ENCODE data around the gene PLA2G4E. TPM values are rescaled to one million over a fixed set of nuclear protein-coding genes. Genes with fewer than 3 reads are reported as not detected.

The PLA2G4E gene
- total RNA-seq, 1 experiment from 2014 or later, result not detected

GRCh38 chr15:41988896-41989572 is 31.8 kb downstream of the PLA2G4E start:
- CTCF ChIA-PET, result interaction anchor here (0.9 to 1.9 kb wide), 2 partner anchors 68 to 150 kb away, joined by 3 to 14 read pairs; no protein-coding TSS in a partner anchor
- Histone ChIP-seq H2AFZ (ENCODE audit: low read length) (no peak overlapping the region), H3K4me3 (ENCODE audit: low read length) (no peak overlapping the region), H3K4me2 (ENCODE audit: low read length) (no peak overlapping the region), H4K20me1 (ENCODE audit: low read length) (no peaks in the 10 kb centered on the region), H3K4me1 (ENCODE audit: insufficient read depth, low read length) (no peaks in the 10 kb centered on the region), H3K36me3 (ENCODE audit: low read depth, low read length) (no peaks in the 10 kb centered on the region), H3K79me2 (ENCODE audit: low read length) (no peaks in the 10 kb centered on the region), H3K27me3 (ENCODE audit: low read length) (no peaks in the 10 kb centered on the region), H3F3A (ENCODE audit: low read length, unreplicated experiment) (no peaks in the 10 kb centered on the region), H3K9me3 (ENCODE audit: low read length) (no peaks in the 10 kb centered on the region), H3K9me2 (replicated peaks; ENCODE audit: low read length) (no peaks in the 10 kb centered on the region), H3K27ac (ENCODE audit: low read length) (no peak overlapping the region), H3K9ac (ENCODE audit: low read length) (no peak overlapping the region)
- DNase-seq, result no peak
- POLR2A ChIA-PET (ENCODE audit: unreplicated experiment), result no interaction called here
- TF ChIP-seq, protein P1, sequence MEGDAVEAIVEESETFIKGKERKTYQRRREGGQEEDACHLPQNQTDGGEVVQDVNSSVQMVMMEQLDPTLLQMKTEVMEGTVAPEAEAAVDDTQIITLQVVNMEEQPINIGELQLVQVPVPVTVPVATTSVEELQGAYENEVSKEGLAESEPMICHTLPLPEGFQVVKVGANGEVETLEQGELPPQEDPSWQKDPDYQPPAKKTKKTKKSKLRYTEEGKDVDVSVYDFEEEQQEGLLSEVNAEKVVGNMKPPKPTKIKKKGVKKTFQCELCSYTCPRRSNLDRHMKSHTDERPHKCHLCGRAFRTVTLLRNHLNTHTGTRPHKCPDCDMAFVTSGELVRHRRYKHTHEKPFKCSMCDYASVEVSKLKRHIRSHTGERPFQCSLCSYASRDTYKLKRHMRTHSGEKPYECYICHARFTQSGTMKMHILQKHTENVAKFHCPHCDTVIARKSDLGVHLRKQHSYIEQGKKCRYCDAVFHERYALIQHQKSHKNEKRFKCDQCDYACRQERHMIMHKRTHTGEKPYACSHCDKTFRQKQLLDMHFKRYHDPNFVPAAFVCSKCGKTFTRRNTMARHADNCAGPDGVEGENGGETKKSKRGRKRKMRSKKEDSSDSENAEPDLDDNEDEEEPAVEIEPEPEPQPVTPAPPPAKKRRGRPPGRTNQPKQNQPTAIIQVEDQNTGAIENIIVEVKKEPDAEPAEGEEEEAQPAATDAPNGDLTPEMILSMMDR (conservative IDR thresholded peaks at IDR 0.05; ENCODE audit: low read depth, low read length), result no peak
- TF ChIP-seq EZH2 (IDR thresholded peaks at IDR 0.05; ENCODE audit: low read length, unreplicated experiment), result no peak
- BruUV-seq (replicated peaks), result no TSS peak
- intact Hi-C loops (cut with micrococcal nuclease), result loop anchor here (1.0 kb wide), 1 partner anchor 68 kb away; no protein-coding TSS in a partner anchor
- no peak for ATAC-seq

DNA sequence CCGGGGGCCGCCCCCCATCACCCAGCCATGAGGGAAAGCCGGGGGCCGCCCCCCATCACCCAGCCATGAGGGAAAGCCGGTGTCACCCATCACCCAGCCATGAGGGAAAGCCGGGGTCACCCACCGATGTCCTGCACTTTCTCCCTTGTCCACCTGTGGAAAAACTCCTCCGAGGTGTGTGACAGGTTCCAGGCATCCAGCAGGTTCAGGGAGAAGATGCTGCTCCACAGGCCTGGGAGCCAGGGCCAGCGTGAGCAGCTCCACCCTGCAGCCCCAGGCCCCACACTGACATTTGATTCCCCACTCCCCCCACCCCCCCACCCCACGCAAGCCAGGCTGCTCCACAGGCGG is 32.9 kb downstream of the PLA2G4E start:
- ATAC-seq (no peak), DNase-seq (no peak)
- TF ChIP-seq, protein P1 (conservative IDR thresholded peaks at IDR 0.05; ENCODE audit: low read depth, low read length), result no peak
- TF ChIP-seq EZH2phosphoT487 (IDR thresholded peaks at IDR 0.05; ENCODE audit: borderline replicate concordance, low read length) (no peak), EZH2 (IDR thresholded peaks at IDR 0.05; ENCODE audit: low read length, unreplicated experiment) (no peak)
- Histone ChIP-seq H3K9me3 (ENCODE audit: low read length) (no peaks in the 10 kb centered on the region), H3K27me3 (ENCODE audit: low read length) (no peaks in the 10 kb centered on the region), H2AFZ (ENCODE audit: low read length) (no peak overlapping the region), H3K4me3 (ENCODE audit: low read length) (no peak overlapping the region), H3F3A (ENCODE audit: low read length, unreplicated experiment) (no peaks in the 10 kb centered on the region), H3K4me1 (ENCODE audit: insufficient read depth, low read length) (no peaks in the 10 kb centered on the region), H3K79me2 (ENCODE audit: low read length) (no peaks in the 10 kb centered on the region), H3K4me2 (ENCODE audit: low read length) (no peak overlapping the region), H3K27ac (ENCODE audit: low read length) (no peak overlapping the region), H3K9ac (ENCODE audit: low read length) (no peak overlapping the region), H3K9me2 (replicated peaks; ENCODE audit: low read length) (no peaks in the 10 kb centered on the region), H4K20me1 (ENCODE audit: low read length) (no peaks in the 10 kb centered on the region), H3K36me3 (ENCODE audit: low read depth, low read length) (no peaks in the 10 kb centered on the region)
- POLR2A ChIA-PET (ENCODE audit: unreplicated experiment), result no interaction called here
- no TSS peak for BruUV-seq (replicated peaks)
- intact Hi-C loops (cut with micrococcal nuclease), result no loop called here
- CTCF ChIA-PET, result no interaction called here

GRCh38 chr15:41987246-41987924 is 33.5 kb downstream of the PLA2G4E start:
- Histone ChIP-seq H3K79me2 (ENCODE audit: low read length) (no peaks in the 10 kb centered on the region), H3K4me2 (ENCODE audit: low read length) (no peak overlapping the region), H3K9ac (ENCODE audit: low read length) (no peak overlapping the region), H3K36me3 (ENCODE audit: low read depth, low read length) (no peaks in the 10 kb centered on the region), H3F3A (ENCODE audit: low read length, unreplicated experiment) (no peaks in the 10 kb centered on the region), H2AFZ (ENCODE audit: low read length) (no peak overlapping the region), H3K27ac (ENCODE audit: low read length) (no peak overlapping the region), H3K27me3 (ENCODE audit: low read length) (no peaks in the 10 kb centered on the region), H3K9me2 (replicated peaks; ENCODE audit: low read length) (no peaks in the 10 kb centered on the region), H3K4me1 (ENCODE audit: insufficient read depth, low read length) (no peaks in the 10 kb centered on the region), H4K20me1 (ENCODE audit: low read length) (no peaks in the 10 kb centered on the region), H3K9me3 (ENCODE audit: low read length) (no peaks in the 10 kb centered on the region), H3K4me3 (ENCODE audit: low read length) (no peak overlapping the region)
- ATAC-seq, result no peak
- POLR2A ChIA-PET (ENCODE audit: unreplicated experiment), result no interaction called here
- TF ChIP-seq EZH2phosphoT487 (IDR thresholded peaks at IDR 0.05; ENCODE audit: borderline replicate concordance, low read length) (no peak), EZH2 (IDR thresholded peaks at IDR 0.05; ENCODE audit: low read length, unreplicated experiment) (no peak)
- TF ChIP-seq, protein P1 (conservative IDR thresholded peaks at IDR 0.05; ENCODE audit: low read depth, low read length), result no peak
- intact Hi-C loops (cut with micrococcal nuclease), result no loop called here
- no TSS peak for BruUV-seq (replicated peaks)
- CTCF ChIA-PET, result interaction anchor here (0.6 kb wide), 1 partner anchor 70 kb away, joined by 3 read pairs; no protein-coding TSS in a partner anchor
- DNase-seq, result no peak
